BE2C (cell line): ENCODE measurements around the gene SDR39U1.

ENCODE experiments used
- DNase-seq: peaks from one replicate; pipeline ENCODE4 v3.0.0-alpha.2; 2020
- H3K27me3 ChIP-seq: fragments of 250-450 bp; sonication (Bioruptor Pico); 2 replicates; pipeline ENCODE4 v1.5.1; 2020; ENCODE audit warnings: mild to moderate bottlenecking
- H3K36me3 ChIP-seq: fragments of 250-450 bp; sonication (Bioruptor Pico); 2 replicates; pipeline ENCODE4 v1.5.1; 2020; ENCODE audit warnings: mild to moderate bottlenecking
- H3K4me1 ChIP-seq: fragments of 250-450 bp; sonication (Bioruptor Pico); 2 replicates; pipeline ENCODE4 v1.5.1; 2020
- H3K4me3 ChIP-seq: 2 replicates; pipeline ENCODE4 v1.5.1; 2011; ENCODE audit warnings: low read depth, low read length
- H3K9me3 ChIP-seq: fragments of 250-450 bp; sonication (Bioruptor Pico); 2 replicates; pipeline ENCODE4 v1.5.1; 2020
- TF ChIP-seq, protein P1 (sequence below): IDR thresholded peaks from 2 replicates; pipeline ENCODE4 v1.5.1; 2012; ENCODE audit warnings: mild to moderate bottlenecking, low read depth, low read length

SDR39U1 gene

GRCh38 chr14:24395609-24396582, 46.7 kb downstream of the SDR39U1 start:
- Histone ChIP-seq H3K9me3 (no peaks in the 10 kb centered on the region), H3K4me1 (peaks cover 3% of the 10 kb centered on the region; the same call in 1 of the 2 replicates), H3K4me3 (no peak overlapping the region), H3K36me3 (no peaks in the 10 kb centered on the region), H3K27me3 (no peaks in the 10 kb centered on the region)
- TF ChIP-seq, protein P1, sequence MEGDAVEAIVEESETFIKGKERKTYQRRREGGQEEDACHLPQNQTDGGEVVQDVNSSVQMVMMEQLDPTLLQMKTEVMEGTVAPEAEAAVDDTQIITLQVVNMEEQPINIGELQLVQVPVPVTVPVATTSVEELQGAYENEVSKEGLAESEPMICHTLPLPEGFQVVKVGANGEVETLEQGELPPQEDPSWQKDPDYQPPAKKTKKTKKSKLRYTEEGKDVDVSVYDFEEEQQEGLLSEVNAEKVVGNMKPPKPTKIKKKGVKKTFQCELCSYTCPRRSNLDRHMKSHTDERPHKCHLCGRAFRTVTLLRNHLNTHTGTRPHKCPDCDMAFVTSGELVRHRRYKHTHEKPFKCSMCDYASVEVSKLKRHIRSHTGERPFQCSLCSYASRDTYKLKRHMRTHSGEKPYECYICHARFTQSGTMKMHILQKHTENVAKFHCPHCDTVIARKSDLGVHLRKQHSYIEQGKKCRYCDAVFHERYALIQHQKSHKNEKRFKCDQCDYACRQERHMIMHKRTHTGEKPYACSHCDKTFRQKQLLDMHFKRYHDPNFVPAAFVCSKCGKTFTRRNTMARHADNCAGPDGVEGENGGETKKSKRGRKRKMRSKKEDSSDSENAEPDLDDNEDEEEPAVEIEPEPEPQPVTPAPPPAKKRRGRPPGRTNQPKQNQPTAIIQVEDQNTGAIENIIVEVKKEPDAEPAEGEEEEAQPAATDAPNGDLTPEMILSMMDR: no peak
- no peak for DNase-seq

DNA sequence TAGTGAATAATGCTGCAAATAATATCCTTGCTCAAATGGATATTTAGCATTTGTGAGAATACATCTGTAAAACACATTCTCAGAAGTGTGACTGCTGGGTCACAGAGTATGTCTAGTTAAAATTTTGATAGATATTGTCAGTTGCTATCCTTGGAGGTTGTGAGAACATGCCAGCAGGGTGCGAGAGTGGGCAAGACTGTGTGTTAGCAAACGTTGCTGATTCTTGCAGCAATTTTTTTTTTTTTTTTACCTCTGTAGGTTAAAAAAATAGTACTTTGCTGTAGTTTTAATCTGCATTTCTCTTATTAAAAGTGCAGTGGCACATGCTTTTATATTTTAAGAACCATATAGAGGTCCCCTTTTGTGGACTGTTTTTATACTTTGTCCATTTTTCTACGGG, 48.3 kb downstream of the SDR39U1 start:
- H3K4me3 ChIP-seq: no peak overlapping the region
- H3K27me3 ChIP-seq: no peaks in the 10 kb centered on the region
- H3K36me3 ChIP-seq: no peaks in the 10 kb centered on the region
- H3K4me1 ChIP-seq: no peaks in the 10 kb centered on the region
- TF ChIP-seq, protein P1: no peak; the same call in 1 of the 2 replicates
- no peaks in the 10 kb centered on the region for H3K9me3 ChIP-seq
- no peak for DNase-seq

DNA sequence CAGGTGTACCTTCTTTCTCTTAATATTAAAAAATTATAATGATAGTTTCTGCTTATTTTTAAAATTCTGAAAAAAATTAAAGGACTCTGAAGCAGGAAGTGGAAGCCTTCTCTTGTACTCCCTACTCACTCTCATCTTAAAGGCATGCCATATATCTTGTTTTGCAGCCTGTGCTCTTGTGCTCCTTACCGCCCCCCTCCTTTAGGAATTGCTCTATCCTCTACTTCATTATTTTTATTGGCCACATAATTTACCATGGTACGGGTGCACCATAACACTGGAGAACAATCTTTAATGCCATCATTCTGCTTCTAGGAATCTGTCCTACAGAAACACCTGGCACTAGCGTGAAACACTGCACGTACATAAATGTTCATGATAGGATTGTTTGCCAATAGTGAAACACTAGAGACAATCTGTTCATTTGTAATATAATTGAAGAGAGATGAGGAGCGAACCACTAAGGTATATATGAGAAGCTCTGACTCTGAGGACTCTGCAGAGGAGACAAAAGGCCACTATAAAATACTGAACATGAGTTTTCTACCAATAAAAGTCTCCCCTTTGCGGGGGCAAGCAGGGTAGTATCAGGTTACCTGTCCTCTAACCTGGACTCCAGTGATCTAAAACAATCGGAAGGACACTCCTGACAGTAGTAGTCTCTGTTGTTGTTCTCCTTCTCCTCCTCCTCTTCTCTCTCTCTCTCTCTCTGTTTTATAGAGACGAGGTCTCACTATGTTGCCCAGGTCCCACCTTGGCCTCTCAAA, 50.1 kb downstream of the SDR39U1 start:
- Histone ChIP-seq H3K9me3 (no peaks in the 10 kb centered on the region), H3K36me3 (no peaks in the 10 kb centered on the region), H3K27me3 (no peaks in the 10 kb centered on the region; the same call in 1 of the 2 replicates), H3K4me1 (no peaks in the 10 kb centered on the region), H3K4me3 (peak overlapping the region; percentile 1; the same call in 1 of the 2 replicates)
- no peak for DNase-seq
- TF ChIP-seq, protein P1: 0 out of 2 replicates have a peak, but pooled peaks have one; percentile 6

DNA sequence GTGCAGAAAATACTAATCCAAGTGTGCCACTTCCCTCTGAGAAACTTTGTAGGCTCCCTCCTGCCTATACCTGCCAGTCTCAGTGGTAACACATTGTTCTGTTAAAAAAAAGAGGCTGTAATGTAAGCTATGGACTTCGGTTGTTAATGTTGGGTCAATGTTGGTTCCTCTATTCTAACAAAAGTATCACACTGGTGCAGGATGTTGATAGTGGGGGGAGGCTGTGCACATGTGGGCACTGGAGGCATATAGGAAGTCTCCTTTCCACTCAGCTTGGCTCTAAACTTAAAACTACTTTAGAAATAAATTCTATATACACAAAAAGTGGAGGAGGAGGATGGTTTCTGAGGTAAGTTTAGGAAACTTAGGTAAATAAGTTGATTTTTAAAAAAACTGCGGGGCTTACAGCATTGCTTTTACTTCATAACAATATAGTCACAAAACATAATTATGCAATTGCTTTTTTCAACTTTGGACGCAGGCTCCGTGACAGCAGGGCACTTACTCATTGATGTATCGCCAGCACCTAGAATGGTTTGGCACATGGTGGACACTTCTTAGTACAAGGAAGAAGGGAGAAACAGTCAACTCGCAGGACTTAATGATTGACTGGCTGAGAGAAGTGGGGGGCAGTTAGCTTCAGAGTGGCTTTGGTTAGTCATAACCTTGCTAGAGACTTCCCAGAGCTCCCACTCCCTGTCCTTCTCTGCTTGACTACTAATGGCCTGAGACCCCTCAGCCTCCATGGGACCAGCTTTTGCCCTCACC, 51.7 kb downstream of the SDR39U1 start:
- H3K27me3 ChIP-seq: no peaks in the 10 kb centered on the region; the same call in 1 of the 2 replicates
- no peaks in the 10 kb centered on the region for H3K36me3 ChIP-seq
- DNase-seq: no peak
- TF ChIP-seq, protein P1: no peak
- H3K4me3 ChIP-seq: no peak overlapping the region
- H3K4me1 ChIP-seq: no peaks in the 10 kb centered on the region
- no peaks in the 10 kb centered on the region for H3K9me3 ChIP-seq
